ENCODE results near the gene OSMR.

The OSMR gene

DNA sequence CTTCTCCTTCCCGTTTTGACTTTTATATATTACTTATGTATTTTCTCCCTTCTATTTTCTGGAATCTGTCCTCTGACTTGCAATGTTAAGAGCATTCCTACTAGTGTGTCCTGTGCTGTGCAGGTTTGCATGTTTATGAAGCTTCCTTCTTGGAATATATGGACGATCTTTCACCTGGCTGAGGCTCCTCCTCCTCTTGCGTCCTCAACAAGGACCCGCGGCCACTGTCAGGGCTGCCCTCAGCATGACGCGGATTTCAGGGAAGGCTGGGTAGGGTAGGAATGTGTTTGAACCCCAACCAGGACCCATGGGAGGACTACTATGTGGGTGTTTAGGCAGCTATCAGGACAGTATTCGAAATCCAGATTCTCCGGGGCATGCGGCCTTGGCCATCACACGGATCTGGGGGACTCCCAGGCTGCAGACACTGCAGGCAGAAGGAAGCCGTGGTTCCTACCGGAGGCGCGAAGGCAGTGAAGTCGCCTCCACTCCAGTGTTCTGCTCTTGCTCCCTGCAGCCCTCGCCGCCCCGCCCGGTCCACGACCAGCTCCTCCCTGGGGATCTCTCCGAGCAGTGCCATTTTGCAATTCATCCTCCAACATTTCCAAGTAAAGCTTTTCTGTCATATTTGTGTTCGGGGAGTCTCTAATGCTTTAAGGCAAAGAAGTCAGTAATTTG is 37.0 kb upstream of the OSMR start:
- H3K9me3 ChIP-seq (ENCODE audit: severe bottlenecking): no peaks in the 10 kb centered on the region
- TF ChIP-seq, protein P1, sequence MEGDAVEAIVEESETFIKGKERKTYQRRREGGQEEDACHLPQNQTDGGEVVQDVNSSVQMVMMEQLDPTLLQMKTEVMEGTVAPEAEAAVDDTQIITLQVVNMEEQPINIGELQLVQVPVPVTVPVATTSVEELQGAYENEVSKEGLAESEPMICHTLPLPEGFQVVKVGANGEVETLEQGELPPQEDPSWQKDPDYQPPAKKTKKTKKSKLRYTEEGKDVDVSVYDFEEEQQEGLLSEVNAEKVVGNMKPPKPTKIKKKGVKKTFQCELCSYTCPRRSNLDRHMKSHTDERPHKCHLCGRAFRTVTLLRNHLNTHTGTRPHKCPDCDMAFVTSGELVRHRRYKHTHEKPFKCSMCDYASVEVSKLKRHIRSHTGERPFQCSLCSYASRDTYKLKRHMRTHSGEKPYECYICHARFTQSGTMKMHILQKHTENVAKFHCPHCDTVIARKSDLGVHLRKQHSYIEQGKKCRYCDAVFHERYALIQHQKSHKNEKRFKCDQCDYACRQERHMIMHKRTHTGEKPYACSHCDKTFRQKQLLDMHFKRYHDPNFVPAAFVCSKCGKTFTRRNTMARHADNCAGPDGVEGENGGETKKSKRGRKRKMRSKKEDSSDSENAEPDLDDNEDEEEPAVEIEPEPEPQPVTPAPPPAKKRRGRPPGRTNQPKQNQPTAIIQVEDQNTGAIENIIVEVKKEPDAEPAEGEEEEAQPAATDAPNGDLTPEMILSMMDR (IDR thresholded peaks at IDR 0.05; ENCODE audit: poor library complexity, severe bottlenecking): no peak
- DNase-seq (ENCODE audit: low spot score) (no peak), ATAC-seq (ENCODE audit: low read depth) (no peak)
- no peak overlapping the region for H3K4me3 ChIP-seq (ENCODE audit: severe bottlenecking)
- H3K27me3 ChIP-seq (ENCODE audit: insufficient read depth, poor library complexity, severe bottlenecking): no peaks in the 10 kb centered on the region
- peaks cover 18% of the 10 kb centered on the region for H3K4me1 ChIP-seq (ENCODE audit: insufficient read depth, poor library complexity, severe bottlenecking)
- peak overlapping the region; percentile 73 for H3K27ac ChIP-seq (ENCODE audit: poor library complexity, severe bottlenecking)
- H3K36me3 ChIP-seq (ENCODE audit: low read depth): no peaks in the 10 kb centered on the region

DNA sequence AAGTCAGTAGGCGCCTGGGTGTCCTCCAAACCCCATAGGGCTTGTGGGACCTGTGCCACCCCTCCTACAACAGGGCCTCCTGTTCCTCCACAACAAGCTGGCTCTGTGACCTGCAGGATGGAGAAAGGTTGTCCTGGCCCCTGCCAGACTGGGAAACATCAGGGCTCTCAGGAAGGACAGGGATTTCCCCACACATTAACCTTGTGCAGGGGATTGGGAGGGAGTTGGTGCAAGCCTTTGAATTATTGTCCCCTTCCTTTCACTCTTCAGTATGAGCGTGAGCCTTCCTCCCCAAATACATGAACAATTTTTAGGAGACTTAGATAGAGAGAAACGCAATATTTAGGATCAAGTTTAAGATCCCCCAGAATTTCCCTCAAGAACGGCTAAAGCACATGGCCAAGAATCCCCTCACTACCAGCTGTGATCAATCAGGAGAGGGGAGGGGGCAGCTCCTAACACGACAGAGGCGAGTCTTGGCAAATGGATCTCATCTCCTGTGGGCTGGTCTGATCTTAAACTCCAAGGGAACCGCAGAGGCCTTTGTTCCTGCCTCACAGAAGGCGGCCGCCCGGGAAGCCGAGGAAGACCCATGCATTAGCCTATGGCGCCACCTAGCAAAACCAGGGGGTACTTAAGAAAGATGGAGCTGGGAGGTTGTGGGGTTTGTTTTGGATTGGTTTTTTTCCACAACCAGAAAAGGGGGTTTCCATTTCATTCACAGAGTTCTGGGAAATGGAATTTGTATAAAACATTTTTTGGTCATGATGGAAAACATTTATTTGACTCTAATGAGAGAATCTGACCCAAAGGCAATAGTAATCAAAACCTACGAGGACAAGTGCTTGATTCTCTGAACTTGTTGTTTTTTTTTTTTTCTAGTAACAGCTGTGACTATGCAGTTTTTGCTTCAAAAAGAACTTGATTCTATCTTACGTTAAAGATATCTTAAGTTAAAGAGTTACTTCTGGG is 36.1 kb upstream of the OSMR start:
- ATAC-seq (ENCODE audit: low read depth): peak; percentile 79
- Histone ChIP-seq H3K4me3 (ENCODE audit: severe bottlenecking) (no peak overlapping the region), H3K36me3 (ENCODE audit: low read depth) (no peaks in the 10 kb centered on the region), H3K9me3 (ENCODE audit: severe bottlenecking) (no peaks in the 10 kb centered on the region), H3K27ac (ENCODE audit: poor library complexity, severe bottlenecking) (peak overlapping the region; percentile 73), H3K27me3 (ENCODE audit: insufficient read depth, poor library complexity, severe bottlenecking) (no peaks in the 10 kb centered on the region), H3K4me1 (ENCODE audit: insufficient read depth, poor library complexity, severe bottlenecking) (peaks cover 18% of the 10 kb centered on the region)
- DNase-seq (ENCODE audit: low spot score): peak; percentile 80
- TF ChIP-seq, protein P1 (IDR thresholded peaks at IDR 0.05; ENCODE audit: poor library complexity, severe bottlenecking): peak; percentile 96

DNA sequence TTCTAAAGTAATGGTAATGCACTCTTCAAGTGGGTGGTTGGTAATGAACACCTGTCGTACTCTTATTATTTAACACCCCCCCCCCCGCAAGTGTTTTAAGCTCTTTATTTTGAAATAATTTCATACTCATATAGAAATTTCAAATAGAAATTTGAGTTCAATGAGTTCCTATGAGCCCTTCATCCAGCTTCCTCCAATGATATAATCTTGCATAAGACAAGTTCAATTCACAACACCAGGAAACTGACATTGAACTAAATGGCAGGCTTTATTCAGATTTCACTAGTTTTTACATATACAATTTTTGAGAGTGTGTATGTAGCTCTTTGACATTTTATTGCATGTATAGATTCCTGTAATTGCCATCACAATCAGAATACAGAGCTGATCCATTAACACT is 30.9 kb upstream of the OSMR start:
- no peak overlapping the region for H3K4me3 ChIP-seq (ENCODE audit: severe bottlenecking)
- peaks cover 22% of the 10 kb centered on the region for H3K4me1 ChIP-seq (ENCODE audit: insufficient read depth, poor library complexity, severe bottlenecking)
- ATAC-seq (ENCODE audit: low read depth) (no peak), DNase-seq (ENCODE audit: low spot score) (no peak)
- H3K27ac ChIP-seq (ENCODE audit: poor library complexity, severe bottlenecking): no peak overlapping the region
- TF ChIP-seq, protein P1 (IDR thresholded peaks at IDR 0.05; ENCODE audit: poor library complexity, severe bottlenecking): no peak
- H3K36me3 ChIP-seq (ENCODE audit: low read depth): no peaks in the 10 kb centered on the region
- H3K27me3 ChIP-seq (ENCODE audit: insufficient read depth, poor library complexity, severe bottlenecking): no peaks in the 10 kb centered on the region
- no peaks in the 10 kb centered on the region for H3K9me3 ChIP-seq (ENCODE audit: severe bottlenecking)

DNA sequence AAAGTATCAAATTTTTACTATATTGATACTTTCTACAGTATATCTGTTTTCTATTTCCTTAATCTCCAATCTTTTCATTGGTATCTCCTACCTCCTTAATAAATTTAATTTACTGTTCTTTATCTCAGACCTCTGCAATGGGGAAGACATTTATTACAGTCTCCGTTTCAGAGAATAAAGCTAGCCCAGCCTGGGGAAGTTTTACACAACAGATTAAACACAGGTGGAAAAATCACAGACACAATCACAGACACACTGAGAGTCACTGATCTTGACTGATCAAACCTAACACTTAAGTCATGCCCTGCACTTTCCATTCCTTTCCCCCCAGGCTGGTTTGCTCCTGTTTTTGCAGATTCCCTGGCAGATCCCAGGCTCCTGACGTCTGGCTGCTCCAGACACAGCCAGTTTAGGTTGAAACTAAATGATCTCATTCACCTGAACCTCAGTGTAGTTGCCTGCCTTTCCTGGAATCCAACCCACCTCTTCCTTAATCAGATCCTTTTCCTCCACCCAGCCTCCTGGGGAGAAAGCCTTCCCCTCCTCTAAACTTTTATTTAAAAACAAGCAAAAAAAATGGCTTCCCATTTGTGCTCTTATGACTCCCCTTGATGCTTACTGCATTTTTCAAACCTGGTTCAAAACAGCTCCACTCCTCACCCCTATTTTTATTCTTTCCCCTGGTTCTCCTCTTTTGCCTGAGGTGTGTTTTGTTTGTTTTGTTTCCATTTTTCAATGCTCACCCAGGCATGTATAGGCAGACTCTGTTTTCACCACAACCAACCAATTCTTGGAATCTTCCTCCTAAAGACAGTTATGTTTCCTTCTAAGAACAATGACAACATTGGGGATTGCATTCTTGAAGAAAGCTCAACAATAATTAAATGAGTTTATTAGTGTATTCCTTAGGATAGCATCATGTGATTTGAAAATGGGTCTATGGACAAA is 29.5 kb upstream of the OSMR start:
- no peaks in the 10 kb centered on the region for H3K9me3 ChIP-seq (ENCODE audit: severe bottlenecking)
- TF ChIP-seq, protein P1 (IDR thresholded peaks at IDR 0.05; ENCODE audit: poor library complexity, severe bottlenecking): no peak
- no peaks in the 10 kb centered on the region for H3K36me3 ChIP-seq (ENCODE audit: low read depth)
- ATAC-seq (ENCODE audit: low read depth) (peak; percentile 92), DNase-seq (ENCODE audit: low spot score) (no peak)
- H3K27ac ChIP-seq (ENCODE audit: poor library complexity, severe bottlenecking): peak overlapping the region; percentile 50
- H3K4me3 ChIP-seq (ENCODE audit: severe bottlenecking): no peak overlapping the region
- no peaks in the 10 kb centered on the region for H3K27me3 ChIP-seq (ENCODE audit: insufficient read depth, poor library complexity, severe bottlenecking)
- H3K4me1 ChIP-seq (ENCODE audit: insufficient read depth, poor library complexity, severe bottlenecking): peaks cover 22% of the 10 kb centered on the region
